Thyroid gland (tissue), 4 donors: ENCODE results near the gene CCSER1.

Experiments
- POLR2A ChIP-seq, 2 donors: fragments of 450-650 bp; IDR thresholded peaks; one replicate each; pipeline ENCODE4 v1.6.1; 2017; ENCODE audit warnings: antibody characterized with exemption in 2 of 2, mild to moderate bottlenecking in 2 of 2, moderate library complexity in 1 of 2
- TF ChIP-seq, protein P1 (sequence below), 6 experiments: fragments of 200-600 bp in 3 of 6; fragments of 450-650 bp in 3 of 6; sonication (generic) in 3 of 6; IDR thresholded peaks; one replicate each; pipeline ENCODE4 v1.5.1; 2016 to 2019; ENCODE audit warnings: antibody characterized with exemption in 6 of 6, mild to moderate bottlenecking in 2 of 6, inconsistent platforms in 1 of 6, moderate library complexity in 1 of 6

DNA sequence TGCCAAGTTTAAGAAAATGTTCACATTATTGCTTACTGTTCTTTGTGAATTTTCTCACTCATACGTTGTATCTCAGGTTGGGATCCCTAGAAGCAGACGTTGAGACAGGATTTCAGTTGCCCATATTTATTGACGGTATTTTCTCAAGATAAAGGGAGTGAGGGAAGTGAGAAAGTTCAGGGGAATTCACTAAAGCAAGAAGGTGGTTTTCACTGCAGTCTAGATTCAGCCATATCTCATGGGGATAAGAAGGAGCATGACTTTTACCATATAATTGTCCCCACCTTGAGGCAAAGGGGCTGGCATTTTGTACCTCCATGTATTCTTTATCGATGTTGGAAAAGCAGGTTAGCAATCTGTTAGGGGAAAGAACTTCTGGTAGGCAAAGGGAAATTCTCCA is 543.0 kb downstream of the CCSER1 start:
- TF ChIP-seq, protein P1, sequence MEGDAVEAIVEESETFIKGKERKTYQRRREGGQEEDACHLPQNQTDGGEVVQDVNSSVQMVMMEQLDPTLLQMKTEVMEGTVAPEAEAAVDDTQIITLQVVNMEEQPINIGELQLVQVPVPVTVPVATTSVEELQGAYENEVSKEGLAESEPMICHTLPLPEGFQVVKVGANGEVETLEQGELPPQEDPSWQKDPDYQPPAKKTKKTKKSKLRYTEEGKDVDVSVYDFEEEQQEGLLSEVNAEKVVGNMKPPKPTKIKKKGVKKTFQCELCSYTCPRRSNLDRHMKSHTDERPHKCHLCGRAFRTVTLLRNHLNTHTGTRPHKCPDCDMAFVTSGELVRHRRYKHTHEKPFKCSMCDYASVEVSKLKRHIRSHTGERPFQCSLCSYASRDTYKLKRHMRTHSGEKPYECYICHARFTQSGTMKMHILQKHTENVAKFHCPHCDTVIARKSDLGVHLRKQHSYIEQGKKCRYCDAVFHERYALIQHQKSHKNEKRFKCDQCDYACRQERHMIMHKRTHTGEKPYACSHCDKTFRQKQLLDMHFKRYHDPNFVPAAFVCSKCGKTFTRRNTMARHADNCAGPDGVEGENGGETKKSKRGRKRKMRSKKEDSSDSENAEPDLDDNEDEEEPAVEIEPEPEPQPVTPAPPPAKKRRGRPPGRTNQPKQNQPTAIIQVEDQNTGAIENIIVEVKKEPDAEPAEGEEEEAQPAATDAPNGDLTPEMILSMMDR (IDR thresholded peaks at IDR 0.05), result no peak
- TF ChIP-seq POLR2A (IDR thresholded peaks at IDR 0.05), result no peak
